Kidney (tissue), 14 donors: ENCODE results near the gene GSTM4. TPM values are rescaled to one million over a fixed set of nuclear protein-coding genes. Genes with fewer than 3 reads are reported as not detected.

Source experiments
- DNase-seq, 5 donors: peaks; one replicate each; pipeline ENCODE4 v3.0.0-alpha.2; 2013 to 2020
- FAIRE-seq: peaks from 2 replicates; lab custom pipeline; 2012; peaks lifted over from hg19 to GRCh38; lab: Jason Lieb, UNC
- H3K27ac ChIP-seq, 2 donors: one replicate each; pipeline ENCODE4 v1.7.0; 2013; ENCODE audit warnings: low read depth in 2 of 2, low read length in 2 of 2, inconsistent platforms in 1 of 2
- H3K27me3 ChIP-seq: one replicate; pipeline ENCODE4 v1.7.1; 2013; ENCODE audit warnings: low read length, inconsistent platforms; ENCODE audit not compliant: control insufficient read depth, insufficient read depth
- H3K36me3 ChIP-seq, 3 donors: one replicate each; pipeline versions ENCODE4 v1.7.0 to v1.7.1; 2013; ENCODE audit warnings: low read length in 3 of 3, control low read depth in 1 of 3, inconsistent platforms in 1 of 3; ENCODE audit not compliant: insufficient read depth in 3 of 3, control insufficient read depth in 2 of 3
- H3K4me1 ChIP-seq, 3 donors: one replicate each; pipeline versions ENCODE4 v1.7.0 to v1.7.1; 2013; ENCODE audit warnings: low read length in 3 of 3, inconsistent platforms in 1 of 3, low read depth in 1 of 3; ENCODE audit not compliant: control insufficient read depth in 2 of 3, insufficient read depth in 2 of 3
- H3K4me3 ChIP-seq, 3 donors: one replicate each; pipeline versions ENCODE4 v1.7.0 to v1.8.1; 2013; ENCODE audit warnings: low read length in 3 of 3, control low read depth in 1 of 3, inconsistent platforms in 1 of 3
- H3K9ac ChIP-seq, 3 donors: one replicate each; pipeline versions ENCODE4 v1.7.0 to v1.7.1; 2013; ENCODE audit warnings: low read length in 3 of 3, control low read depth in 1 of 3, inconsistent platforms in 1 of 3
- H3K9me3 ChIP-seq, 3 donors: one replicate each; pipeline versions ENCODE4 v1.7.0 to v1.7.1; 2013; ENCODE audit warnings: low read length in 3 of 3, control low read depth in 1 of 3, inconsistent platforms in 1 of 3; ENCODE audit not compliant: control insufficient read depth in 2 of 3, insufficient read depth in 1 of 3
- intact Hi-C: fragments of 100-400 bp; cut with DNase I; formaldehyde crosslinking; loops from one replicate; pipeline ENCODE4 v1.11.1; 2022
- polyA plus RNA-seq: library from polyadenylated mRNA; stranded (reverse); fragments of 350-450 nt; fragmentation: Illumina TruSeq; extraction: RNeasy Lipid Tissue Mini Kit (QIAGEN cat#74804); gene quantifications from one replicate; pipeline ENCODE4 v1.2.3, GENCODE V29; 2014; ENCODE audit warnings: low read depth, low replicate concordance; ENCODE audit not compliant: insufficient read depth
- total RNA-seq: library from RNA; stranded (reverse); fragmentation: NEBNext Ultra II Directional; extraction: Animal tissue kit (Norgen Biotek cat#: 25700); gene quantifications from one replicate; pipeline ENCODE4 v1.2.1, GENCODE V29; 2021
- TF ChIP-seq, protein P1 (sequence below): IDR thresholded peaks from 3 replicates; pipeline ENCODE4 v1.5.1; 2012; ENCODE audit warnings: mild to moderate bottlenecking, moderate library complexity, borderline replicate concordance; ENCODE audit not compliant: insufficient read depth; ENCODE audit errors: extremely low read depth
- donor health status: control.
- donor health status: control.
- donor health status: control.
- donor health status: control.
- donor health status: control.
- donor health status: DM: yes; HTN: yes; CAD: no.
- donor health status: Normal renal cell carcinoma (clear cell type).

Gene GSTM4
- total and polyA plus RNA-seq, 2 donors from 2014 or later: 34.0 to 117 TPM

DNA sequence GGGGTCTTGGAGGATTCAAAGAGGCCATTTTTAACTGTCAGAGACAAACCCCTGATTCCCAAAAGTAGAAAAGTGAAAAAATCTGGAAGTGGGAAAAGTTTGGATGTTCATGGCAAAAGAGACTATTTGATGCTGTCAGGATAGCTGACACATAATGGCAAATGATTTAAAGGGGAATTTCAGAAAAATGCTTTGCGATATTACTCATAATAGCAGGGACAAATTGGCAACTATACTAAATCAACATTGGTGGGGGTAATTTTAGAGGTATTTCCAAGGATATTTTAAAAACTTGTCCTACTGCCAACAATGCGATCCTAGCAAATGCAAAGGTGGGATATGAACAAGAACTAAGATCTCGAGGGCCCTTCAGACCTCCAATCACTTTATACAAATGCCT, 5.3 kb upstream of the GSTM4 start:
- H3K36me3 ChIP-seq: no peaks in the 10 kb centered on the region
- no peaks in the 10 kb centered on the region for H3K27me3 ChIP-seq
- intact Hi-C loops: no loop called here
- H3K9me3 ChIP-seq: no peaks in the 10 kb centered on the region
- no peak overlapping the region for H3K4me3 ChIP-seq
- H3K4me1 ChIP-seq: peaks cover 0 to 8% (median 4%) of the 10 kb centered on the region in 3 donors
- DNase-seq (no peak), FAIRE-seq (no peak)
- TF ChIP-seq, protein P1, sequence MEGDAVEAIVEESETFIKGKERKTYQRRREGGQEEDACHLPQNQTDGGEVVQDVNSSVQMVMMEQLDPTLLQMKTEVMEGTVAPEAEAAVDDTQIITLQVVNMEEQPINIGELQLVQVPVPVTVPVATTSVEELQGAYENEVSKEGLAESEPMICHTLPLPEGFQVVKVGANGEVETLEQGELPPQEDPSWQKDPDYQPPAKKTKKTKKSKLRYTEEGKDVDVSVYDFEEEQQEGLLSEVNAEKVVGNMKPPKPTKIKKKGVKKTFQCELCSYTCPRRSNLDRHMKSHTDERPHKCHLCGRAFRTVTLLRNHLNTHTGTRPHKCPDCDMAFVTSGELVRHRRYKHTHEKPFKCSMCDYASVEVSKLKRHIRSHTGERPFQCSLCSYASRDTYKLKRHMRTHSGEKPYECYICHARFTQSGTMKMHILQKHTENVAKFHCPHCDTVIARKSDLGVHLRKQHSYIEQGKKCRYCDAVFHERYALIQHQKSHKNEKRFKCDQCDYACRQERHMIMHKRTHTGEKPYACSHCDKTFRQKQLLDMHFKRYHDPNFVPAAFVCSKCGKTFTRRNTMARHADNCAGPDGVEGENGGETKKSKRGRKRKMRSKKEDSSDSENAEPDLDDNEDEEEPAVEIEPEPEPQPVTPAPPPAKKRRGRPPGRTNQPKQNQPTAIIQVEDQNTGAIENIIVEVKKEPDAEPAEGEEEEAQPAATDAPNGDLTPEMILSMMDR: no peak
- no peak overlapping the region for H3K9ac ChIP-seq
- H3K27ac ChIP-seq: no peak overlapping the region

DNA sequence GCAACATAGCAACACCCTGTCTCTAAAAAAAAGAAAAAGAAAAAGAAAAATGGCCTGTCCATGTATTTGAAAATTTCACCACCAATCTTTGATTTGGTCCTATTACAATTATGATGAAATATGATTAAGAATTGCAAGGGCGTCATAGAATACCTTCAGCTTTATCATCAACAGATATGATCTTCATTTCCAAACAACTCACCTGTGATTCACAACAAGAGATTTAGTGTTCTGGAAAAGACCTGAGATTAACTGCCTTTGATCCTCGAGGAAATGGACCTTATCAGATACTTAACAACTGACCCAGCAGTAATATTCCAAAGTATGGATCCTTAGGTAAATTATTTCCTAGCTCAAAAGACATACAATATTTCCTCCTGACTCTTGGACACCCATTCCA, 3.5 kb upstream of the GSTM4 start:
- Histone ChIP-seq H3K9ac (no peak overlapping the region), H3K4me1 (peaks cover 0 to 11% (median 4%) of the 10 kb centered on the region in 3 donors), H3K36me3 (no peaks in the 10 kb centered on the region), H3K4me3 (no peak overlapping the region), H3K27me3 (no peaks in the 10 kb centered on the region), H3K27ac (no peak overlapping the region), H3K9me3 (no peaks in the 10 kb centered on the region)
- no peak for DNase-seq
- TF ChIP-seq, protein P1: no peak
- intact Hi-C loops: no loop called here
- no peak for FAIRE-seq

- peaks cover 0 to 5% (median 3%) of the 10 kb centered on the region in 3 donors for H3K36me3 ChIP-seq
- H3K4me1 ChIP-seq: peaks cover 0 to 17% (median 4%) of the 10 kb centered on the region in 3 donors
- TF ChIP-seq, protein P1: no peak
- H3K27me3 ChIP-seq: no peaks in the 10 kb centered on the region
- H3K27ac ChIP-seq: no peak overlapping the region
- intact Hi-C loops: no loop called here
- H3K9me3 ChIP-seq: no peaks in the 10 kb centered on the region
- DNase-seq: no peak
- no peak overlapping the region for H3K4me3 ChIP-seq
- H3K9ac ChIP-seq: peak overlapping the region in 1 of 3 donors; percentile 10
- FAIRE-seq: no peak
Observed at GRCh38 chr1:109653306-109653705, 2.6 kb upstream of the GSTM4 start.

DNA sequence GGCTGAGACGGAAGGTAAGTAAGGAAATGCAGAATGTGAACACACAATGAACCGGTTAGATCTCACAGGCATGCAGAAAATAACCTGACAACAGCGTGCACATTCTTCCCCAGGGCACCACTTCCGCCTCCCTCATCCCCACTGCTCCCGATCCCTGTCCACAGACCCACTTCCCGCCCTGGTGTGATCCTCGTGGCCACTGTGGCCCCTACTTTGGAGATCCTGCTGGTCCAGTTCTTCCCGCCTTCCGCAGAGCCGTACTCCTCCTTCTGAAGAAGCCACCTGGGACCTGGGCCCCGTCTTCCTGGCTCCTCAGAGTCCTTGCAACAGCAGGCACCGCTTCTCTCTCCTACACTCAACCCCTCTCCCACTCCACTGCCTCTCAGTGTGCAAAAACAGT, 1.4 kb upstream of the GSTM4 start:
- Histone ChIP-seq H3K36me3 (peaks cover 0 to 6% (median 3%) of the 10 kb centered on the region in 3 donors), H3K27ac (no peak overlapping the region), H3K4me3 (no peak overlapping the region), H3K4me1 (peaks cover 0 to 20% (median 8%) of the 10 kb centered on the region in 3 donors), H3K27me3 (no peaks in the 10 kb centered on the region), H3K9me3 (no peaks in the 10 kb centered on the region), H3K9ac (no peak overlapping the region)
- TF ChIP-seq, protein P1: no peak
- intact Hi-C loops: no loop called here
- DNase-seq (no peak), FAIRE-seq (no peak)
